SU-DHL-6 (cell line): ENCODE measurements around the gene GSTM2.

Source experiments
- EZH2phosphoT487 ChIP-seq: fragments of 200-600 bp; sonication (generic), shearing (Covaris generic); conservative IDR thresholded peaks from 2 replicates; pipeline ENCODE4 v1.6.1; 2018; ENCODE audit warnings: mild to moderate bottlenecking, antibody characterized with exemption, low read length, moderate library complexity, mixed read lengths
- TF ChIP-seq, protein P1 (sequence below): fragments of 200-600 bp; sonication (generic); IDR thresholded peaks from one replicate; pipeline ENCODE4 v1.5.1; 2017; ENCODE audit warnings: antibody characterized with exemption, mild to moderate bottlenecking, low read length, moderate library complexity; ENCODE audit not compliant: insufficient read depth, poor library complexity, severe bottlenecking

DNA sequence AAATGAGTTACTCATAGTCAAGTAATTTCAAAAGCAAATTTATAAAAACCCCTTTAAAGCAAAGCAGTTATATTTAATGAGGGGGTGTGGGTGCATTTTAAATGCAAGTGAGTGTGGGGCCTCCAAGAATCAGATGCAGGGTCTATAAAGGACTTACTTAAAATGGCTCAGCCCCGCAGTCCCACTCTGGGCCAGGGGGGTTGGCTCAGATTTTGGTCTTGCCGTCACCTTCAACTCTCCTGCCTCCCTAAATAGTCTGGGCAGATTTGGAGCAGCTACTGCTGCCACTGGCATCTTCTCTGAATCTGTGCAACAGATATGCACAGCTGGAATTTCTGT is 32.0 kb upstream of the GSTM2 start:
- TF ChIP-seq, protein P1, sequence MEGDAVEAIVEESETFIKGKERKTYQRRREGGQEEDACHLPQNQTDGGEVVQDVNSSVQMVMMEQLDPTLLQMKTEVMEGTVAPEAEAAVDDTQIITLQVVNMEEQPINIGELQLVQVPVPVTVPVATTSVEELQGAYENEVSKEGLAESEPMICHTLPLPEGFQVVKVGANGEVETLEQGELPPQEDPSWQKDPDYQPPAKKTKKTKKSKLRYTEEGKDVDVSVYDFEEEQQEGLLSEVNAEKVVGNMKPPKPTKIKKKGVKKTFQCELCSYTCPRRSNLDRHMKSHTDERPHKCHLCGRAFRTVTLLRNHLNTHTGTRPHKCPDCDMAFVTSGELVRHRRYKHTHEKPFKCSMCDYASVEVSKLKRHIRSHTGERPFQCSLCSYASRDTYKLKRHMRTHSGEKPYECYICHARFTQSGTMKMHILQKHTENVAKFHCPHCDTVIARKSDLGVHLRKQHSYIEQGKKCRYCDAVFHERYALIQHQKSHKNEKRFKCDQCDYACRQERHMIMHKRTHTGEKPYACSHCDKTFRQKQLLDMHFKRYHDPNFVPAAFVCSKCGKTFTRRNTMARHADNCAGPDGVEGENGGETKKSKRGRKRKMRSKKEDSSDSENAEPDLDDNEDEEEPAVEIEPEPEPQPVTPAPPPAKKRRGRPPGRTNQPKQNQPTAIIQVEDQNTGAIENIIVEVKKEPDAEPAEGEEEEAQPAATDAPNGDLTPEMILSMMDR: no peak
- TF ChIP-seq EZH2phosphoT487: no peak
